Loucy (cell line): Measurements from ENCODE around the gene CCDC150.

Source experiments
- H2AFZ ChIP-seq: fragments of 200-600 bp; sonication (generic); 2 replicates; pipeline ENCODE4 v1.6.0; 2016; ENCODE audit warnings: antibody characterized with exemption, mild to moderate bottlenecking, low read length, moderate library complexity
- H3F3A ChIP-seq: fragments of 200-600 bp; 2 replicates; pipeline ENCODE4 v1.6.0; 2016; ENCODE audit warnings: antibody characterized with exemption, low read depth, mild to moderate bottlenecking
- H3K27me3 ChIP-seq: fragments of 200-600 bp; sonication (generic); 2 replicates; pipeline ENCODE4 v1.6.1; 2014; ENCODE audit warnings: low read length, mild to moderate bottlenecking; ENCODE audit not compliant: insufficient read depth, poor library complexity, severe bottlenecking
- H3K36me3 ChIP-seq: fragments of 200-600 bp; sonication (generic); 2 replicates; pipeline ENCODE4 v1.6.1; 2016; ENCODE audit warnings: low read length; ENCODE audit not compliant: insufficient read depth
- H3K4me1 ChIP-seq: fragments of 200-600 bp; sonication (generic); 2 replicates; pipeline ENCODE4 v1.5.1; 2014; ENCODE audit warnings: low read length, mild to moderate bottlenecking; ENCODE audit not compliant: insufficient read depth, poor library complexity, severe bottlenecking
- H3K4me2 ChIP-seq: fragments of 200-600 bp; sonication (generic); 2 replicates; pipeline ENCODE4 v1.6.0; 2014; ENCODE audit warnings: antibody characterized with exemption, low read length, low read depth, mild to moderate bottlenecking; ENCODE audit not compliant: poor library complexity, severe bottlenecking
- H3K4me3 ChIP-seq: fragments of 200-600 bp; sonication (generic); 2 replicates; pipeline ENCODE4 v1.5.1; 2014; ENCODE audit warnings: low read length, mild to moderate bottlenecking, mixed read lengths; ENCODE audit not compliant: poor library complexity, severe bottlenecking
- H3K79me2 ChIP-seq: fragments of 200-600 bp; sonication (generic); 2 replicates; pipeline ENCODE4 v1.6.1; 2014; ENCODE audit warnings: low read length; ENCODE audit not compliant: insufficient read depth
- H3K9ac ChIP-seq: fragments of 200-600 bp; sonication (generic); 2 replicates; pipeline ENCODE4 v1.6.0; 2014; ENCODE audit warnings: mild to moderate bottlenecking, low read depth, low read length, moderate library complexity; ENCODE audit not compliant: poor library complexity, severe bottlenecking
- H3K9me2 ChIP-seq: fragments of 200-600 bp; sonication (generic); replicated peaks from 2 replicates; pipeline ENCODE4 v1.6.1; 2016; ENCODE audit warnings: low read depth, low read length, mixed read lengths
- H3K9me3 ChIP-seq: fragments of 200-600 bp; sonication (generic); 2 replicates; pipeline ENCODE4 v1.6.1; 2014; ENCODE audit warnings: mild to moderate bottlenecking, antibody characterized with exemption, low read length, low read depth; ENCODE audit not compliant: insufficient read depth
- H4K20me1 ChIP-seq: fragments of 200-600 bp; sonication (generic); 2 replicates; pipeline ENCODE4 v1.6.0; 2014; ENCODE audit warnings: antibody characterized with exemption, low read length, mild to moderate bottlenecking; ENCODE audit not compliant: insufficient read depth, poor library complexity, severe bottlenecking
- EZH2phosphoT487 ChIP-seq: fragments of 200-600 bp; IDR thresholded peaks from 2 replicates; pipeline ENCODE4 v1.6.1; 2018; ENCODE audit warnings: antibody characterized with exemption, mild to moderate bottlenecking, moderate library complexity, borderline replicate concordance
- TF ChIP-seq, protein P1 (sequence below): fragments of 200-600 bp; sonication (generic); conservative IDR thresholded peaks from 2 replicates; pipeline ENCODE4 v1.5.1; 2014; ENCODE audit warnings: mild to moderate bottlenecking, antibody characterized with exemption, low read length

Gene CCDC150

DNA sequence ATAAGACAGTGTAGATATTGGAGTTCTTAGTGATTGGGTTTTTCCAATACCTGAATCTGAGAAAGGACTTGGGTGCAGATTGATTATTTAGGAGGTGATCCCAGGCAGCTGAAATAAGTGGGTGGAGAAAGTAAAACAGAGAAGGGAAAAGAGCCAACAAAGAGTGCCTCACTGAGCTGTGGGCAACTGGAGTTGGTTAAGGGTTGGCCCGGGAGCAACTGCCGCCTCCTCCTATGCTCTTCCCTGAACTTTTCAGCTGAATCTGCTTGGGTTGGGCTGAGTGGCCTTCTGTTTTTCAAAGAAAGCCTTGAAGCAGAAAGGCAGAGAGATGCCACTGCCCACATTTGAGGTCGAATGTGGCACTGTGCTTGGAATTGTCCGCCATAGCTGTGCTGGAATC lies 20.9 kb upstream of the CCDC150 start:
- H3K27me3 ChIP-seq, result no peaks in the 10 kb centered on the region

DNA sequence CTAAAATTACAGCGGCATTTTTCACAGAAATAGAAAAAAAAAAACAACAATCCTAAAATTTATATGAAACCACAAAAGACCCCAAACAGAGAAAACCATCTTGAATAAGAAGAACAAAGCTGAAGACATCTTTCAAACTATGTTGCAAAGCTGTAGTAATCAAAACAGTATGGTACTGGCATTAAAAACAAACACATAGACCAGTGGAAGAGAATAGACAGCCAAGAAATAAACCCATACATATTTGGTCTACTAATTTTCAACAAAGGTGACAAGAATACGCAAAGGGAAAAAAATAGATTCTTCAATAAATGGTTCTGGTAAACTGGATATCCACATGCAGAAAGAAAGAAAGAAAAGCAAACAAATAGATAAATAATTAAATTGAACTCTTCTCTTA lies 9.0 kb upstream of the CCDC150 start:
- Histone ChIP-seq H3K9me2 (no peaks in the 10 kb centered on the region), H3K27me3 (no peaks in the 10 kb centered on the region), H3K79me2 (no peaks in the 10 kb centered on the region), H3K9me3 (peaks cover 17% of the 10 kb centered on the region; the same call in 1 of the 2 replicates), H3K4me1 (no peaks in the 10 kb centered on the region), H3K36me3 (no peaks in the 10 kb centered on the region), H3K4me2 (no peak overlapping the region), H3K9ac (no peak overlapping the region), H4K20me1 (no peaks in the 10 kb centered on the region), H2AFZ (no peak overlapping the region), H3K4me3 (no peak overlapping the region), H3F3A (no peaks in the 10 kb centered on the region)
- TF ChIP-seq, protein P1, sequence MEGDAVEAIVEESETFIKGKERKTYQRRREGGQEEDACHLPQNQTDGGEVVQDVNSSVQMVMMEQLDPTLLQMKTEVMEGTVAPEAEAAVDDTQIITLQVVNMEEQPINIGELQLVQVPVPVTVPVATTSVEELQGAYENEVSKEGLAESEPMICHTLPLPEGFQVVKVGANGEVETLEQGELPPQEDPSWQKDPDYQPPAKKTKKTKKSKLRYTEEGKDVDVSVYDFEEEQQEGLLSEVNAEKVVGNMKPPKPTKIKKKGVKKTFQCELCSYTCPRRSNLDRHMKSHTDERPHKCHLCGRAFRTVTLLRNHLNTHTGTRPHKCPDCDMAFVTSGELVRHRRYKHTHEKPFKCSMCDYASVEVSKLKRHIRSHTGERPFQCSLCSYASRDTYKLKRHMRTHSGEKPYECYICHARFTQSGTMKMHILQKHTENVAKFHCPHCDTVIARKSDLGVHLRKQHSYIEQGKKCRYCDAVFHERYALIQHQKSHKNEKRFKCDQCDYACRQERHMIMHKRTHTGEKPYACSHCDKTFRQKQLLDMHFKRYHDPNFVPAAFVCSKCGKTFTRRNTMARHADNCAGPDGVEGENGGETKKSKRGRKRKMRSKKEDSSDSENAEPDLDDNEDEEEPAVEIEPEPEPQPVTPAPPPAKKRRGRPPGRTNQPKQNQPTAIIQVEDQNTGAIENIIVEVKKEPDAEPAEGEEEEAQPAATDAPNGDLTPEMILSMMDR, result no peak
- no peak for TF ChIP-seq EZH2phosphoT487

More for the DNA sequence above, 20.9 kb upstream of the CCDC150 start:
- H3K79me2 ChIP-seq, result no peaks in the 10 kb centered on the region
- no peak overlapping the region for H3K4me3 ChIP-seq
- no peaks in the 10 kb centered on the region for H3K9me2 ChIP-seq
- H2AFZ ChIP-seq, result no peak overlapping the region
- H3F3A ChIP-seq, result no peaks in the 10 kb centered on the region
- no peaks in the 10 kb centered on the region for H3K9me3 ChIP-seq
- H3K4me1 ChIP-seq, result no peaks in the 10 kb centered on the region
- no peak overlapping the region for H3K9ac ChIP-seq
- no peak overlapping the region for H3K4me2 ChIP-seq
- no peaks in the 10 kb centered on the region for H3K36me3 ChIP-seq
- TF ChIP-seq, protein P1, result no peak
- no peaks in the 10 kb centered on the region for H4K20me1 ChIP-seq

DNA sequence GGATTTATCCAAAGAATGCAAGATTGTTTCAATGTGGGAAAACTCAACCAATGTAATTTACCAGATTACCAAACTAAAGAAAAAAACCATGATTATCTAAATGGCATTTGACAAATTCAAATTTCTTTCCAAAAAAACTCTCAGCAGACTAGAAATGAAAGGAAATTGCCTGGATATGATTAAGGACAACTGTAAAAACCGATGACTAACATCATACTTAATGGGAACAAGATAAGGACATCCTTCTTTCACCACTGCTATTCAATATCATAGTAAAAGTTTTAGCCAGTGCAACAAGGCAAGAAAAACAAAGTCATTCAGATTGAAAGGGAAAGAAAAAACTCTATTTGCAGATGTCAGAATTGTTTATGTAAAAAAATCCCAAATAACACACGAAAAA lies 4.4 kb upstream of the CCDC150 start:
- Histone ChIP-seq H3K27me3 (no peaks in the 10 kb centered on the region), H3K9me2 (no peaks in the 10 kb centered on the region)
- no peak for TF ChIP-seq EZH2phosphoT487
- TF ChIP-seq, protein P1, result no peak

More for the DNA sequence above, 4.4 kb upstream of the CCDC150 start:
- peaks cover 4% of the 10 kb centered on the region; the same call in 1 of the 2 replicates for H3K79me2 ChIP-seq
- peaks cover 13% of the 10 kb centered on the region; the same call in 1 of the 2 replicates for H3K9me3 ChIP-seq
- no peak overlapping the region for H3K4me3 ChIP-seq
- no peaks in the 10 kb centered on the region for H4K20me1 ChIP-seq
- no peak overlapping the region for H3K9ac ChIP-seq
- H3K4me2 ChIP-seq, result no peak overlapping the region
- H3K4me1 ChIP-seq, result peaks cover 4% of the 10 kb centered on the region
- H3F3A ChIP-seq, result no peaks in the 10 kb centered on the region
- H3K36me3 ChIP-seq, result no peaks in the 10 kb centered on the region
- H2AFZ ChIP-seq, result no peak overlapping the region
